SKM-1 (cell line): Measurements from ENCODE around the gene CHST11.

ENCODE experiments used
- DNase-seq: peaks from one replicate; lab custom pipeline; 2025; ENCODE audit not compliant: unreplicated experiment; lab: John Stamatoyannopoulos, UW

Gene CHST11

DNA sequence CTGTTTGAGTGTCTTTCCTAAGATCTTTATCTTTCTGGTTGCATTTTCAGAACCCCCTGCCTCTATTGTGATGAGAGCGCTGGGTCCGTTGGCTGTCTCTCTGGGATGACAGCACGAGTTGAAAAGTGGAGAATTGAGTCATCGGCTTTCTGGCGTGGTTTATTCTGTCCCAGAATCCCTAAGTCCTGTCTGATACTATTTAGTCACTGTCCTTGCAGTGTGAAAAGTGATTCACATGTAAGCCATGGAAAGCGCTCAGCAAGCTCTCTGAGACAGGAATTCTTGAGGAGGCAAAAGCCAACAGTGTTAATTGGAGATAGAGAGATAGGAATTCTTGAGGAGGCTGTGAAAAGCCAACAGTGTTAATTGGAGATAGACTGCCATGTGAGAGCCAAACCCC lies 121.7 kb downstream of the CHST11 start:
- DNase-seq: no peak

DNA sequence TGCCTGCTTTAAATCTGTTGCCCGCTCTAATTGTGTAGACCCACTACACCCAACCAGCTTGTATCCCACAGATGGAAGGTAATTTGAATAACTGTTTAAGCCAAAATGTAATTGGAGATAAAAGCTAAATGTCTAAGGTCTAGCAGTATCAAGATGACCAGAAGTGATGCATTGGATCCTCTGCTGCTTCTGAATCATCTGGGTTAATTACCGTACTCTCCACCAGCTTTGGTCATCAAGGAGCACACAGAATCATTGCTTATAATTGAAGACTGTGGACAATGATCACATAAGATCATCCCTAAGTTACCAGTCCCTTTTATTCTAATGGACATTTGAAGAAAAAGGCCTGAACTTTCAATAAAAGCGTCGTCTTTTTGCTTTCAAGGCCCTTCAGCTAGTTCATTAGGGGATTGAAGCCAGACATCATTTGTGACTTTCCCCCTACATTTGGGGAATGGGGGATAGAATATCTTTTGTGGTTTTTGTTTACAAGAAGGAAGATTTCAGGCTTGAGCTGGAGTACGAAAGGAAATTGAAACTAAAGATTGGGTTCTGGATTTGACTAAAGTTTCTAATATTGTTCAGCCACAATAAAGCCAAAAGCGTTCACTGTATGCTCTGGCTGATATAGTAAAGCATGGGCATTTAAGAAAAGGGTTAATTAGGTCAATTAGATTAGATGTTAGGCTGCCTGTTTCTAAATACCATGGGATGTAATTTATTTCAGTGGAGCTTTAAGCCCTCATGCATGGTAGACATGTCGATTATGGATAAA lies 123.2 kb downstream of the CHST11 start:
- DNase-seq: no peak

DNA sequence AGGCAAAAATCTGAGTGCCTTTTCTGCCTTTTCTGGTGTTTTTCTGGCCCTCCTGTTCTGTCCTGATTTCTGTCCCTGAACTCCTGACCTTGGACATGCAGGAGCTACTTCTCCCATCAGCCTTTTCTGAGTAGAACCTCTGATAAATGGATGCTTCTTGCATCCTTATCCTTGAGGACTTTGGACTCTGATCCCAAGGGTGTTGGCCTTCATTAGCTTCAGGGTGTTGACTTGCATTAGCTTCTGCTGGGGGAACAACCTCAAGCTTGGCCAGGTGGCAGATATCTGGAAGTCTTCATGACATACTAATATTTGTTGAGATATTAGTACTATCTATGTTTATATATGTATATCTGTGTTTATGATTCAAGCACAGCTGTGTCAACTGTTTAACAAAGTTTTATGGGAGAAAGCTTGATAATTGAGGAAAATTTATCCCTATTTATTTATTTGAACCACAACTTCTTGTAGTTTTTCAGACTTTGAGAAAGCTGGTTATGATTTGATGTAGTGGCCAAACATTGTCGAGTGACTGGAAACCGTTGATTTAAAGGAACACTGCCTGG lies 124.3 kb downstream of the CHST11 start:
- DNase-seq: no peak

DNA sequence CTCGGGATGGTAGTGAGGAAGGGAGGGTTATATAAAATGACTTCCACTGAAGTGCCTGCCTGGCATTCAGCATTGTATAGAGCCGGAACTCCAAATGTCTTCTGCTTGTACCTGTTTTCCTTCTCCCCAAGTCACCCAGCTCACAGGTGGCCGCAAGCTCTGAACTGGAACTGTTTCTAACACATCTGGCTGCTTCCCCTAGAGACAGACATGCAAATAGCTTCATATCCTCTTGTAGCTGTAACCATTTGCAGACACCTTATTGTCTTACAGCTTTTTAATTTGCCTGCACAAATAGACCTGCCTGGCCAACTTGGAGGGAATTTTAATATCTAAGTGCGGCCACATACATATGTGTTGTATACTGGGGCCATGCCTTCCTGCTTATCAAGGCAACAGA lies 126.0 kb downstream of the CHST11 start:
- no peak for DNase-seq

DNA sequence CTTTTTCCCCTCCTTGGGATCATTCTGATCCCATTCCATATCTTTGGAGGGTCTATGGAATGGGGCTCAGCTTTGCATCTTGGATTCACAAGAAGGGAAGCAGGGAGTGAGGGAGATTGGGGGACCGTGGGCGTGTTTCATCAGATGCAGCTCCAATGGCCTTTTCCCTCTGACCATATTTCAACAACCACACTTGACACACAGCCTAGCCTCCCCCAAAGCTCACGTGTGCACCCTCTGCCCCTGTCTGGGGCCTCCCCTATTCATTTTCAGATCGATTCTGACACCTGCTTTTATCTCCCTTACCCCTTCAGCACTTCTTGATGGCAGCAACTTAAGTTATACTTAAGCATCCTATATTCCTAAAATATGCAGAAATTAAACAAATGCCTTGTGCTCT lies 126.6 kb downstream of the CHST11 start:
- no peak for DNase-seq

DNA sequence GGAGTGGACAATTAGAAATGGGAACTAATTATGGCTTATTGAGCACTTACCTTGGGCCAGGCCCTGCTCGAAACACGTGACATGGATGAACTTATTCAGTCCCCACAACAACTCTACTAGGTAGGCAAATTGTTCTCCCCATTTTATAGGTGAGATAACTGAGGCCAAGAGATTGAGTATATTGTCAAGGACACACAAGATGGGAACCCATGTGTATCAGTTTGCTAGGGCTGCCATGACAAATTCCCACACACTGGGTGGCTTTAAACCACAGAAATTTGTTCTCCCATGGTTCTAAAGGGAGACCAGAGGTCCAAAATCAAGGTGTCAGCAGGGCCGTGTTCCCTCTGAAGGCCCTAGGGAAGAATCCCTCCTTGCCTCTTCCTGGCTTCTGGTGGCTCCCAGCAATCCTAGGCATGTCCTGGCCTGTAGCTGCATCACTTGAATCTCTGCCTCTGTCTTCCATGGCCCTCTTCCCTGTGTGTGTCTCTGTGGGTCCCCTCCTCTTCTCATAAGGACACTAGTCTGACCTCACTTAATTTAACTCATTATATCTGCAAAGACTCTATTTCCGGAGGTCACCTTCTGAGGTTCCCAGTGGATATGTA lies 128.8 kb downstream of the CHST11 start:
- no peak for DNase-seq

DNA sequence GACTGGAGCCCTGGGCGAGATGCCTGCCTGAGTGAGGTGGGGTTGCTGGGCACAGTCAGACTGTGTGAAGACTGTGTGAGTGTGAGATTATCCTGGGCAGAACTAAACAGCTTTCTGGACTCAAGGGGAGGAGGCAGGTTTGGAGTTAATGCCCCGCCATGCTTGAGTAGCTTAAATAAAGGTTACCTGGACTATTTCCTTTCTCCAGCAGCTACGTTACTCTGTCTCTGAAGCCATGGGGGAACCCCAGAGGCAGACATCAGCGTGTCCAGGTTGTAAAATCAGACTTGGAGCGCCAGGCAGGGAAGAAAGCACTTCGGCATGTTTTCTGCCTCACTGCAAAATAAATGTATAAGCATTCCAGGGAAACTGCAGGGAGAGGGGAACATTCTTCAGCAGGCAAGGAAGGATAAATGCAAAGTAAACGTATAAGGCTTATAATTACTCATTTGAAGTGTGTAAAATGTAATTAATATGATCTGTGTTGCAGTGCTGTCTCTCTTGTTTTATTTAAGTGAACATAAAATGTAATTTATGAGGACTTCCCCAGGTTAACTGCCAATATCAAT lies 129.7 kb downstream of the CHST11 start:
- no peak for DNase-seq

DNA sequence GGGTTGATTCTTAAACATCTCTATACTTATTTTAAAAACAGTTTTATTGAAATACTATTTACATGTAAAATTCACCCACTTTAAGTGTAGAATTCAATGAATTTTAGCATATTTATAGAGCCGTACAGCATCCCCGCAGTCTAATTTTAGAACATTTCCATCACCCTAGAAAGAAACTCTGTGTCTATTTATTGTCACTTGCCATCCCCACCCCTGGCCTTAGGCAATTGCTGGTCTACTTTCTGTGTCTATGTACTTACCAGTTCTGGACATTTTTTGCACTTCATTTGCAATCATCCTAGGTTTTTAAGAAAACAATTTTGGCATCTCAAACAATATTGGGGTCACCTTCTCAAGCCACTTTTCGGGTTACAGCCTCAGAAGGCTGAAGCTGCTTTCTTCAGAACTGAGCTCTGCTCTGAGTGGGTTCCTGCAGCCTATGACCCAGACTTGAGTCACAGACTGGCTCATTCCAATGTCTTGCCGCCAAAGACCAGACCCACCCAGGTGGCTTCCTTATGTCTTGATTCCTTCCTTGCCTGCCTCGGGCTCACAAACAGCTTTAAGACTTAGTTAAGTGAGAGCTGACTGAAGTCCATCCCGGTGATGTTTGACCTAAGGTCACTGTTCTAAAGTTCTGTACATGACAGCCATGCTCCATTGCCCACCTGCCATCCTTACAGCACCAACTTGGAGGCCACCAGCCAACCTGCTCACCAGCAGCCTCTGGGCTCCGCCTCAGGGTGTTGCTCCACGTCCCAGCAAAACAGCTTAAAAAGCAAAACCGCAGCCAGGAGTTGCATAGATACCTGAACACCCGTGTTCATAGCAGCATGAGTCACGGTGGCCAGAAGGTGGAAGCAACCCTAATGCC lies 131.5 kb downstream of the CHST11 start:
- no peak for DNase-seq

DNA sequence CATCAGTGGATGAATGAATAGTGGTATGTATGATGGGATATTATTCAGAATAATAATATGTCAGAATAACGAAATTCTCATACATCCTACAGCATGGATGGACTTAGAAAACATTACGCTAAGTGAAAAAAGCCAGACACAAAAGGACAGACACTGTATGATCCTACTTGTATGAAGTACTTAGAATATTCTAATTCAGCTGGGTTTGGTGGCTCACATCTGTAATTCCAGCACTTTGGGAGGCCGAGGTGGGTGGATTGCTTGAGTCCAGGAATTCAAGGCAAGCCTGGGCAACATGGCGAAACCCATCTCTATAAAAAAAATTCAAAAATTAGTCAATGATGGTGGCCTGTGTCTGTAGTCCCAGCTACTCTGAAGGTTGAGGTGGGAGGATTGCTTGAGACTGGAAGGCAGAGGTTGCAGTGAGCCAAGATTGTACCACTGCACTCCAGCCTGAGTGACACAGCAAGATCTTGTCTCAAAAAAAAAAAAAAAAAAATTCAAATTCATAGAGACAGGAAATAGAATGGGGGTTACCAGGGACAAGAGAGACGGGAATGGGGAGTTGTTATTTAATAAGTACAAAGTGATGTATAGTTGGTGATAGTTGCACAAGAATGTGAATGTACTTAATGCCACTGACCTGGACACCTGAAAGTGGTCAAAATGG lies 132.3 kb downstream of the CHST11 start:
- no peak for DNase-seq

DNA sequence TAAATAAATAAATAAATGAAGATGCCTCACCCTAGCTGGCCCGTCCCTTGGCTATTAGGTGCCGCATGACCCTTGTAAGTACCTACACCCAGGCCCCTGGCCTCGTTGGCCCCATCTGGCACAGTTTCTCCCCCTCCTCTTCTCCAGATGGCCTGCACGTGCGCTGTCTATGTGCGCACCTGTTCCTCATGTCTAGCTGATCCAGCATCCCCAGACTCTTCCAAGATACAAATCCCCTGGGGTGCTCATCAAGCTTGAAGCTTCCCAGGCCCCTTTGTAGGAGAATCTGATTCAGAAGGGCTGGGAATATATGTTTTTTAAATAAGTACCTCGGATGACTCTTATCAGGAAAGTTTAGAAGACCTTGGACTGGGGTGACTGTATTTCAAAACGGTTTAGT lies 133.3 kb downstream of the CHST11 start:
- DNase-seq: no peak

DNA sequence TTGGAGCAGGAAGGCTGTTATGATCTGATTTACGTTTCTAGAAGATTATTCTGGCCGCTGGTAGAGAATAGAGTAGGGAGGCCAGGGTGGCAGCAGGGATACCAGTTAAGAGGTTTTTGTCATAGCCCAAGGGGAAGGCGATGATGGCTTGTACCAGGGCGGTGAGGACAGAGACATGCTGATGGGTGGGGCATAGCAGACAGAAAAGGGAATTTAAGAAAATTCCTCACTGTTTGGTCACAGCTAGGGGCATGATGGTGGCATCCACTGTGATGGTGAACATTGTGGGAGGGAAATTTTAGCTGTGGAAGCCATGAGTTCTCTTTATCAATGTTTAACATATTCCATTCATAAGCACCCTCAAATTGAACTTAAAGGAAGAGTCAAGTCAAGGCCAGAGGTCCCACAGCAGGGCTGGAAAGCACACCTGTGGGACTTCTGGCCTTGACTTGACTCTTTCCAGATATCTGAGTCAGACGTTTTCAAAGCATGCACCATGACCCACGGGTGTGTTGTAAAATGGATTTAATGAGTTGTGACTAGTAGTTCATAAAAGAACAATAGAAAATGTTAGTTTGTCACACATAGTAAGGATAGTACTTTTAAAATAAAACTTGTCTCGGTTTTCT lies 134.6 kb downstream of the CHST11 start:
- DNase-seq: no peak

DNA sequence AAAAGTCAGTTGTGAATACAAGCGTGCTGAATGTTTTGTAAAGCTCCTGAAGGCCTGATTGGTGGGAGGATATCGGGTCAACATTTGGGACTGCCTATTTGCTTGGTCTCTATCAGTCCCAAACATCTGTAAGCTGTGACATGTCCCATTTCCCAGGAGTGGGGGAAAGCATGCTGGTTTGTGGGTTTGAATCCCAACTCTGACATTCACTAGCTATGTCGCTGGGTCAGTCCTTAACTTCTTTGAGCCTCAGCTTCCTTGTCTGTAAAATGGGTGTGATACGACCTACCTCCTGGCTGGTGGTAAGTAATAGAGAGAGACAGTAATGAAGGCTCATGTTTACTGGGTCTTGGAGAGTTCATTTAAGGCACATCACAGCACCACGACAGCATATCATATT lies 136.7 kb downstream of the CHST11 start:
- no peak for DNase-seq

DNA sequence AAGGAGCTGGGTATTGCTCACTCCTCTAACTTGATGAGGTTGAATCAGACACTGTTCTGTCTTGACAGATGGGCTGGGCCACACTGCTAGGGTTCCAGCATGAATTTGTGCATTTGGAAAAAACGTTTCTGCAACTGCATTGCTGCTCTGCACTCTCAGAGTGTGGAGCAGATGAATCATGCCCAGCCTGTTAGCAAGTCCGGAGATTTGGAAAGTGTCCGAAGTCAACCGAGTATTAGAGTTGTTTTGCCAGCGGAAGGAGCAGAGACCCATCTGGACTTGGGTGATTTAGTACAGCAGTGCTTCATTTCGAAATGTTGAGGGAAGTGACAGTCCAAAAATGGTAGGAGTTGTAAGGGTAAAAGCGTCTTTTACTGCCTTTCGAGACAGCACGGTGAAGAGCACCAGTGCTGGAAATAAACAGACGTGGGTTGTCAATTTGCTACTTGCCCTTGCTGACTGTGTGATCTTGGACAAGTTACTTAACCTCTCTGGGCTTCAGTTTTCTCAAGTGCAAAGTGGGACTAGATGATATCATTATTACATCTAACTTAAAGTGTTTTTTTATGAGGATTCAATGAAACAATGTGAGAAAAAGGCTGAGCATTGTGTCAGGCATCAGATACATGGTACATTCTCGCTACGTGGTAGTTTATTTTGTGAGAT lies 139.5 kb downstream of the CHST11 start:
- no peak for DNase-seq

DNA sequence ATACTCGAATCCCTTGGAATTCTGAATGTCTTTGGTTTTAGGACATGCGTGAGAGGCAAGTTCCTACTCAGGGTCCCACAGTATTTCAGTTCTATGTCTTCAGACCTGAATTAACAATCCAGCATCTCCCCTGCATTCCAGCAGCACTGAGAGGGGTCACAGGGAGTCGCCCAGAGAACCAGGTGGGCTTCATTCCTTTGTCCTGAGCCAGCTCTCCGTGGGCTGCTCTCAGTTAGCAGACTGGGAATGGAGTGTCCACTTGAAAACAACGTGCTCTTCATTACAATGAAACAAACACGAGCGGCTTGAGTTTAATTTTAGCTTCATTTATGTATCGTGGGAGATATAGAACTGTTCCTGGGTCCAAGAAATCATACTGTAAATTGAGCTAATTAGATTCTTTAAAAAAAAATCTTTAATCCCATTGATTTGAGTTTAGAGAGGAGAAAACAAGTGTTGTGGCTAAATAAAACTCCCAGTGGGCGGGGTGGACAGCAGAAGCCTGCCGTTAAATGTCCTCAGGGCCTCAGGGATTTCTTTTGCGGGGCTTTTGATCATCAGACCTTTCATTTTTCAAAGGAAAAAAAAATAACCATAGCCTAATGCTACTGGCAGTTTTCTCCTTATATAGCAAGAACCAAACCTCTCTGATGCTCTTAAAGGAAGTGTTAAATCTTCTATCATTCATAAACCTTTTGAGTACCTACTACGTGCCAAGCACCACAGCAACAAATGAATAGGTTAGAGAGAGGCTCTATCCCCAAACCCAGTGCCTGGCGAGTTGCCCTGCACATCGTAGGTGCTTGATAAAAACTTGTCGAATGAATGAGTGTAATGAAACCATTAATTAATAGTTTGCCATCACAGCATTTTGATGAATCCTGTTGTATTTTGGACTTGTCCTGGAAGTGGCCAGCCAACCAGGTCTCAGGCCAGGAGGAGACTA lies 140.4 kb downstream of the CHST11 start:
- no peak for DNase-seq

DNA sequence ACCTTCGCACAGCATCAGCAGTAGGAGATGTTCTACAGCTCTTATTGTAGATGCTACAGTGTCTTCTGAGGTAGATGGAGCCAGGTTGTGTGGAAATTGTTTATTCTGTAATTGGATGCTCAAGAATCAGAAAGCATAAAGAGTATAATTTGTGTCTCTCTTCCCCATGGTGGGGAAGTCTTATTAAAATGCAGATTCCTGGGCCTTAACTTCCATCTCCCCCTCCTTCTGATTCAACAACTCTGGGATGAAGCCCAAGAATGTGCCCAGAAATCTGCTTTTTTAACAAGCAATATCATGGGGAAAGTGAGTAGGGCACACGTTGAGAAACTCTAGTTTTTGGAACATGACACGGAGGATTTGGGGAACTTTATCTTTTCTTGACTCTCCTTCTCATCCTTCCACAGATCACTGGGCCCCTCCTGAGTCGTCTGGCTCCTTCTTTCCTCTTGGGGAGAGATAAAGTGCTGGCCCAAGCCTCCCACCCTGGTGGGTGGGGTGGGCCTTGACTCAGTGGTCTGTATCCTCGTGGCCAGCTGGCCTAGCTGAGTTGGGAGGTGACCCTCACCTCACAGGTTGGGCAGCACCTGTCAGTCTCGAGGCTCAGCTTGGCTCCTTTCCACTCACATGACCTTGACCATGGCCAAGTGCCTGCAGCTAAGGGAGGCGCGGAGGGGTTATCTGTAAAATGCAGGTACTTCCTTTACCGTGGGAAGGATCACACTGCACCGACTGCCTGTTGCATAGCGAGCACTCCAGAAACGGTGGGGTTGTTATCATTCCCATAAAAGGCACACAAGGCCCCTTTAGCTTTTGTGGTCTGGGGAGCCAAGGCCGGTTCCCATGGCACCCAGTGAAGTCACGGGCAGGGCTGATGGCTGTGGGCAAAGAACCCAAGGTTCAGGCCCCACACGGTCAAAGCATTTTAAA lies 141.9 kb downstream of the CHST11 start:
- DNase-seq: no peak

DNA sequence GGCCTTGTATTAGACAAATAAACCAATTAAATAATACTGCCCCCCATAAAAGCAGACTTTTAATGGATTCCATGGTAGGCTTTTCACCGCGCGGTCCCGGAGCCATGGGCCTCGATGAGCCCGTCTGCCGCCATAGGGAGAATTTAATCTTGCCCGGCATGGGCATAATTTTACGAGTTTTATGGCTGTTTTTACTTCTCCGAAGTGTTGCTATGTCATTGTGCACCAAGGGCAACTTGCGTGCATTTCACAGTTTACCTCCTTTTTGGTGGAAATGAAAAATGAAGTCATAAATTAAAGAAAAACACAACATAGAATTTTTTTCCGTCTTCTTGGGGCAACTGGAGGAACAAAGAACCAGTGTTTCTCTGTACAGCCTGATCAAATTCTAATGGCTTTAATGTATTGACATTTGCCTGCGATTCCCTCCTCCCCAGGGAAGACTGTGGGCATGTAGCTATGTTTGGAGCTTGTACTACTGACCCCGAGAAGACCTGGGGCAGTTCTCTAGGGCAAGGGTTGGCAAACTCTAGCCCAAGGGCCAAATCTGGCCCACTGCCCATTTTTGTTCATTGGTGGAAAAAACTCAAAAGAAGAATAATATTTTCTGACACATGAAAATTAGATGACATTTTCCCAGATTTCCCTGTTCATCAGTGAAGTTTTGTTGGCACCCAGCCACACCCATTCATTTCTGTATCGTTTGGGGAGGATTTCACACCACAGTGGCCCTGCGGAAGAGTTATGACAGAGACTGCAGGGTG lies 142.7 kb downstream of the CHST11 start:
- no peak for DNase-seq
